ENCODE data around the gene HS3ST4. TPM values are rescaled to one million over a fixed set of nuclear protein-coding genes. Genes with fewer than 3 reads are reported as not detected.

HS3ST4 gene
- total RNA-seq, 2 experiments from 2014 or later: not detected

GRCh38 chr16:26158142-26158759, 466.5 kb downstream of the HS3ST4 start:
- Mint-ChIP-seq H3K27me3 (ENCODE audit: low read depth) (no peaks in the 10 kb centered on the region), H3K27ac (no peak overlapping the region), H3K36me3 (ENCODE audit: low read depth) (no peaks in the 10 kb centered on the region), H3K9me3 (ENCODE audit: insufficient read depth) (no peaks in the 10 kb centered on the region), H3K4me1 (ENCODE audit: low read depth) (no peaks in the 10 kb centered on the region), H3K4me3 (no peak overlapping the region)
- ATAC-seq (no peak), DNase-seq (no peak)
- ChIA-PET POLR2A (no interaction called here), CTCF (no interaction called here)

GRCh38 chr16:26161461-26162180, 469.9 kb downstream of the HS3ST4 start:
- Mint-ChIP-seq H3K36me3 (ENCODE audit: low read depth) (no peaks in the 10 kb centered on the region), H3K27ac (no peak overlapping the region), H3K4me3 (no peak overlapping the region), H3K9me3 (ENCODE audit: insufficient read depth) (no peaks in the 10 kb centered on the region), H3K4me1 (ENCODE audit: low read depth) (no peaks in the 10 kb centered on the region), H3K27me3 (ENCODE audit: low read depth) (peaks cover 2% of the 10 kb centered on the region)
- POLR2A ChIA-PET: no interaction called here
- DNase-seq (no peak), ATAC-seq (no peak)
- CTCF ChIA-PET: no interaction called here

GRCh38 chr16:26169473-26169872, 477.7 kb downstream of the HS3ST4 start:
- Mint-ChIP-seq H3K27ac (no peak overlapping the region), H3K4me1 (ENCODE audit: low read depth) (no peaks in the 10 kb centered on the region)
- POLR2A ChIA-PET: no interaction called here

GRCh38 chr16:26175944-26176343, 484.2 kb downstream of the HS3ST4 start:
- POLR2A ChIA-PET: no interaction called here
- H3K4me3 Mint-ChIP-seq: no peak overlapping the region
- peaks cover 3% of the 10 kb centered on the region for H3K27me3 Mint-ChIP-seq (ENCODE audit: low read depth)
- H3K4me1 Mint-ChIP-seq (ENCODE audit: low read depth): no peaks in the 10 kb centered on the region
- H3K36me3 Mint-ChIP-seq (ENCODE audit: low read depth): no peaks in the 10 kb centered on the region
- H3K9me3 Mint-ChIP-seq (ENCODE audit: insufficient read depth): no peaks in the 10 kb centered on the region
- ATAC-seq: no peak
- no peak overlapping the region for H3K27ac Mint-ChIP-seq
- DNase-seq: no peak
- CTCF ChIA-PET: no interaction called here

More at GRCh38 chr16:26169473-26169872, 477.7 kb downstream of the HS3ST4 start:
- ATAC-seq: no peak
- Mint-ChIP-seq H3K9me3 (ENCODE audit: insufficient read depth) (peaks cover 4% of the 10 kb centered on the region), H3K27me3 (ENCODE audit: low read depth) (peaks cover 4% of the 10 kb centered on the region), H3K36me3 (ENCODE audit: low read depth) (no peaks in the 10 kb centered on the region), H3K4me3 (no peak overlapping the region)
- CTCF ChIA-PET: no interaction called here
- DNase-seq: no peak

GRCh38 chr16:26177438-26177837, 485.7 kb downstream of the HS3ST4 start:
- CTCF ChIA-PET: no interaction called here
- ATAC-seq (no peak), DNase-seq (no peak)
- Mint-ChIP-seq H3K36me3 (ENCODE audit: low read depth) (no peaks in the 10 kb centered on the region), H3K4me3 (no peak overlapping the region), H3K9me3 (ENCODE audit: insufficient read depth) (no peaks in the 10 kb centered on the region), H3K4me1 (ENCODE audit: low read depth) (no peaks in the 10 kb centered on the region), H3K27me3 (ENCODE audit: low read depth) (peaks cover 3% of the 10 kb centered on the region), H3K27ac (no peak overlapping the region)
- POLR2A ChIA-PET: no interaction called here

- ChIA-PET CTCF (no interaction called here), POLR2A (no interaction called here)
- ATAC-seq: no peak
Observed at GRCh38 chr16:26178298-26178697, 486.5 kb downstream of the HS3ST4 start.

GRCh38 chr16:26186091-26186615, 494.4 kb downstream of the HS3ST4 start:
- ATAC-seq (no peak), DNase-seq (no peak)
- Mint-ChIP-seq H3K9me3 (ENCODE audit: insufficient read depth) (no peaks in the 10 kb centered on the region), H3K4me1 (ENCODE audit: low read depth) (no peaks in the 10 kb centered on the region), H3K36me3 (ENCODE audit: low read depth) (no peaks in the 10 kb centered on the region), H3K27me3 (ENCODE audit: low read depth) (peaks cover 4% of the 10 kb centered on the region), H3K4me3 (no peak overlapping the region), H3K27ac (no peak overlapping the region)
- ChIA-PET CTCF (no interaction called here), POLR2A (no interaction called here)

More at GRCh38 chr16:26178298-26178697, 486.5 kb downstream of the HS3ST4 start:
- no peaks in the 10 kb centered on the region for H3K9me3 Mint-ChIP-seq (ENCODE audit: insufficient read depth)
- no peak overlapping the region for H3K4me3 Mint-ChIP-seq
- no peak for DNase-seq
- no peaks in the 10 kb centered on the region for H3K4me1 Mint-ChIP-seq (ENCODE audit: low read depth)
- H3K36me3 Mint-ChIP-seq (ENCODE audit: low read depth): no peaks in the 10 kb centered on the region
- no peak overlapping the region for H3K27ac Mint-ChIP-seq
- H3K27me3 Mint-ChIP-seq (ENCODE audit: low read depth): peaks cover 3% of the 10 kb centered on the region

Small RNAs within 50 kb of the gene (microRNA-seq; reads per million reads assigned to microRNA genes)
- gene MIR548W: not detected

All from activated CD8-positive, alpha-beta T cell treated with anti-CD3 and anti-CD28 coated beads, Interleukin-2, amount 10 ng/mL, durations not matched to agents 7 days and 5 days (primary cell).